Prostate gland (tissue), 1 donor: ENCODE data around the gene TVP23C.

Experiments
- POLR2A ChIP-seq: fragments of 450-650 bp; IDR thresholded peaks from one replicate; pipeline ENCODE4 v1.6.1; 2016; ENCODE audit warnings: antibody characterized with exemption, mild to moderate bottlenecking
- POLR2AphosphoS5 ChIP-seq: sonication (generic); formaldehyde crosslinking; IDR thresholded peaks from one replicate; pipeline ENCODE4 v1.6.1; 2017; ENCODE audit warnings: antibody characterized with exemption

DNA sequence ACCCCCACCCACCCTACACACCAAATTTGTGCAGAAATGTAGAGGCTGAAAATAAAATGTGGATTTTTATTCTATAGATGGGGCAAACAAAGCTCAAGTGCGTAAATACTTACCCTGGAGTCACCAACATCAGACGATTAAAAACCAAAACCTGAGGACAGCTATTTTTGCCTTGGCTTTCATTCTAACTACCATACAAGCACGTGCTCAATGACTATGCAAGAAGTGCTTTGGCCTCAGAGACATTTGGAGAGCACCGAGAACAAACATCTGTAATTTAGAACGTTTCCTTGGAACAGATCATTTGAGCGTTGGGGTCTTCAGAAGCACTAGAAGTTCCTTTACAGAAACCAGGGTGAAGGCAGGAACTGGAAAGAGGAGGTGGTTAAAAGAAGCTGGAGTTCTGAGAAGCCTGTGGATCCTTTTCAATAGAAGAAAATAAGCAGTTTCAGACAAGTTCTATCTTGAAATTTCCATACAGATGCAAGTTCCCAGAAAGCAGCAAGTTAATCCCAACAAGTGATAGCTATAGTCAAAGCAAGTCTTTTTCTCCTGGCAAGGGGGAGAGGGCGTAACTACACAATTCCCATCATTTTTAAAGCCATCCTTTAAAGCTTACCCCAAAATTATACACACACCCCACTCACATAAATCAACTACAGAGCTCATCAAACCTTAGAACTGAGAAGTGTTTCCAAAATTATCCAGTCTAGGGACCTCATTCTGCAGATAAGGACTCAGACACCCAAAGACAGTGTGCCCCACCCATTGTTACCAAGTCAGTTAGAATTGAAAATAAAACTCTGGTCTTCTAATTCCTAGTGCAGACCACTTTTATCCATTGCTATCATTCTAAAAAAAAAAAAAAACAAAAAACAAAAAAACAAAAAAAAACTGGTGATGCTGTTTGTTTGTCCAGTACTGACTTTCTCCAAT lies 66.3 kb downstream of the TVP23C start:
- TF ChIP-seq POLR2AphosphoS5: no peak
- TF ChIP-seq POLR2A: no peak
